ENCODE data around the gene BMPR1A. TPM values are rescaled to one million over a fixed set of nuclear protein-coding genes. Genes with fewer than 3 reads are reported as not detected.

BMPR1A gene
- polyA plus RNA-seq, 1 experiment = 21.4 TPM

GRCh38 chr10:86825366-86825765, 68.9 kb downstream of the BMPR1A start:
- TF ChIP-seq CTCF (IDR thresholded peaks at IDR 0.05; ENCODE audit: insufficient read depth, low read depth, low read length) = no peak
- Histone ChIP-seq H3K36me3 (ENCODE audit: control insufficient read depth, insufficient read depth, low read length) (no peaks in the 10 kb centered on the region), H3K27me3 (ENCODE audit: control insufficient read depth, insufficient read depth, low read length) (no peaks in the 10 kb centered on the region), H3K4me3 (ENCODE audit: low read depth, low read length) (no peak overlapping the region)
- no peak for DNase-seq (ENCODE audit: low read depth)
- CTCF ChIA-PET = no interaction called here
- POLR2A ChIA-PET = no interaction called here

- ChIA-PET POLR2A (no interaction called here), CTCF (interaction anchor here (1.1 to 1.7 kb wide), 2 partner anchors 21 to 134 kb away, joined by 4 to 5 read pairs; no protein-coding TSS in a partner anchor)
- H3K27me3 ChIP-seq (ENCODE audit: control insufficient read depth, insufficient read depth, low read length) = no peaks in the 10 kb centered on the region
- H3K4me3 ChIP-seq (ENCODE audit: low read depth, low read length) = no peak overlapping the region
- DNase-seq (ENCODE audit: low read depth) = no peak
- TF ChIP-seq CTCF (IDR thresholded peaks at IDR 0.05; ENCODE audit: insufficient read depth, low read depth, low read length) = no peak
- no peaks in the 10 kb centered on the region for H3K36me3 ChIP-seq (ENCODE audit: control insufficient read depth, insufficient read depth, low read length)
Measured at GRCh38 chr10:86827639-86828038, 71.2 kb downstream of the BMPR1A start.

- no peak for TF ChIP-seq CTCF (IDR thresholded peaks at IDR 0.05; ENCODE audit: insufficient read depth, low read depth, low read length)
- Histone ChIP-seq H3K27me3 (ENCODE audit: control insufficient read depth, insufficient read depth, low read length) (no peaks in the 10 kb centered on the region), H3K4me3 (ENCODE audit: low read depth, low read length) (no peak overlapping the region), H3K36me3 (ENCODE audit: control insufficient read depth, insufficient read depth, low read length) (no peaks in the 10 kb centered on the region)
- POLR2A ChIA-PET = no interaction called here
- CTCF ChIA-PET = interaction anchor here (1.1 to 1.7 kb wide), 2 partner anchors 21 to 135 kb away, joined by 4 to 5 read pairs; no protein-coding TSS in a partner anchor
- DNase-seq (ENCODE audit: low read depth) = no peak
Measured at GRCh38 chr10:86828145-86828544, 71.7 kb downstream of the BMPR1A start.

DNA sequence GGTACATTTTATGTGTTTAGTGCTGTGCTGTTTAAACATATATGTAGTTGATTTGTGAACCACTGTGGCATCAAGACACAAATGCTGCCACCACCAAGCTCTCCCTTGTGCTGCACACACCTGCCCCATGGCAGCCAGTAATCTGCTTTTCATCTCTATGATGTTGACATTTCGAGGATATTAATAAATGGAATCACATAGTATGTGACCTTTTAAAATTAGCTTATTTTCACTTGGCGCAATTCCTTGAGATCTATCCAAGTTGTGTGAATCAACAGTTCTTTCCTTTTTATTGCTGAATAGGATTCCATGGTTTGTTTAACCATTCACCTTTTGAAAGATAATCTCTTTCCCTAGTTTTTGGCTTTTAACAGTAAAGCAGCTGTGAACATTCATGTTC, 73.1 kb downstream of the BMPR1A start:
- no peak for TF ChIP-seq CTCF (IDR thresholded peaks at IDR 0.05; ENCODE audit: insufficient read depth, low read depth, low read length)
- no peak for DNase-seq (ENCODE audit: low read depth)
- Histone ChIP-seq H3K27me3 (ENCODE audit: control insufficient read depth, insufficient read depth, low read length) (no peaks in the 10 kb centered on the region), H3K4me3 (ENCODE audit: low read depth, low read length) (no peak overlapping the region), H3K36me3 (ENCODE audit: control insufficient read depth, insufficient read depth, low read length) (no peaks in the 10 kb centered on the region)
- CTCF ChIA-PET = interaction anchor here (1.2 kb wide), 1 partner anchor 9 kb away, joined by 5 read pairs; no protein-coding TSS in a partner anchor
- POLR2A ChIA-PET = no interaction called here

DNA sequence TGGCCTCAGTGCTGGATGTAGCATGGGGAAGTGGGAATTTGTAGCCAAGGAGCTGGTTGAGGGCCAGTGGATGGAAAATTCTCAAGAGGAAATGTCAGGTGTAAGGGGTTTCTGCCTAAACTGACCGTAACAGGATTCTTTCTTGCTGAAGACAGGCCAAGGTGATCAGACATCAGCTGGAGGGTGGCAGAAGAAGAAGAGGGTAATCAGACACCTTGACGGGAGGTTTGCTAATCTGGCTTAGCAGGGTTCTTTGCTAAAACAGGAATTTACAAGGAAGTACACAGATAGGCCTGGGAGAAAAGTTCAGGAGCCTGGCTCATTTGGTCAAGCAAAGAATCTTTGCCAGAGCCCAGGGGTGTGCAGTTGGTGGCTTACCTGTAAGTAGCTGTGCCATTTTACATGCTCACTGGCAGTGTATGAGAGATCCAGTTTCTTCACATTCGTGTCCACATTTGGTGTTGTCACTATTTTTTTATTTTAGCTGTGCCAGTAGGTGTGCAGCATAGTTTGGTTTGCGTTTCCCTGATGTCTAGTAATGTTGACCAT, 73.7 kb downstream of the BMPR1A start:
- no peak for DNase-seq (ENCODE audit: low read depth)
- Histone ChIP-seq H3K36me3 (ENCODE audit: control insufficient read depth, insufficient read depth, low read length) (no peaks in the 10 kb centered on the region), H3K4me3 (ENCODE audit: low read depth, low read length) (no peak overlapping the region), H3K27me3 (ENCODE audit: control insufficient read depth, insufficient read depth, low read length) (no peaks in the 10 kb centered on the region)
- CTCF ChIA-PET = interaction anchor here (1.2 kb wide), 1 partner anchor 10 kb away, joined by 5 read pairs; no protein-coding TSS in a partner anchor
- POLR2A ChIA-PET = no interaction called here
- TF ChIP-seq CTCF (IDR thresholded peaks at IDR 0.05; ENCODE audit: insufficient read depth, low read depth, low read length) = no peak
